NCI-H2081 (cell line): ENCODE results near the gene C1D.
"Not testable (repeated sequence)": the region's sequence is repeated elsewhere in the genome, so short reads cannot be mapped to it uniquely, and the experiment has no call there.

Experiments used
- DNase-seq, 2 experiments: peaks; one replicate each; lab custom pipeline; 2025; lab: John Stamatoyannopoulos, UW

C1D gene, protein sequence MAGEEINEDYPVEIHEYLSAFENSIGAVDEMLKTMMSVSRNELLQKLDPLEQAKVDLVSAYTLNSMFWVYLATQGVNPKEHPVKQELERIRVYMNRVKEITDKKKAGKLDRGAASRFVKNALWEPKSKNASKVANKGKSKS

DNA sequence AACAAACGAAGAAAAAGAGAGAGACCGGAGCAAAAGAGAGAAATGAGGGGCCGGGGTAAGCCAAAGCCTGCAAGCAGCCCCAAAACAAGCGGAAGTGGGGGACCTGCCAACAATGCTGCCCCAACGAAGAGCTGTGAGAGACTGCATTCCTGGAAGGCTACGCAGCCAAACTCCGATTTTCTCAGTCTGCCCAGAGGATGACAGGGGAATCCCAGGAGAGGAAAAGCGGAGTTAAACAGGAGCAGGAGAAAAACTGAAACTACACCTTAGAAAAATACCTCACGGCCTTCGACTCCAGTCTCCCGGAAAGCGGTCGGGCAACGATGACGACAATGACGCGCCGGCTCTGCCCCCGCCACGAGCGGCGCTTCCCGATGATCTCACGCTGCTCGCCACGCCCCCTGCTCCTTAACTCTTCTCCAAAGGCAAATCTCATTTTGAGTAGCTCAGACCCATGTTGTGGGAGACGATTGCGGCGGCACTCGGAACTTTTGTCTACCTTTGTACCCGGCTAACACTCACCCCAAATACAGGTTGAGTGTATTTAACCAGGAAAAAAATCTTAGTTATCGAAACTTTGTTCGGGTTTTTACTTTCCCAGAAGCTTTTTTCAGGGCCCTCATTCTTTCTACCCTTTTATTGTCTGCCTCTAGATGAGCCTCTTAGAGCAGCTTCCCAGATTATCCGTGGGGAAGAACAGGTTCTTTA, at the start of gene C1D:
Gene C1D, minus strand, starts transcription at position 325 of the 708 bp plus-strand sequence. CDS start 15,694 bp downstream, outside the sequence.
- peak; percentile 79 to 88 for DNase-seq

DNA sequence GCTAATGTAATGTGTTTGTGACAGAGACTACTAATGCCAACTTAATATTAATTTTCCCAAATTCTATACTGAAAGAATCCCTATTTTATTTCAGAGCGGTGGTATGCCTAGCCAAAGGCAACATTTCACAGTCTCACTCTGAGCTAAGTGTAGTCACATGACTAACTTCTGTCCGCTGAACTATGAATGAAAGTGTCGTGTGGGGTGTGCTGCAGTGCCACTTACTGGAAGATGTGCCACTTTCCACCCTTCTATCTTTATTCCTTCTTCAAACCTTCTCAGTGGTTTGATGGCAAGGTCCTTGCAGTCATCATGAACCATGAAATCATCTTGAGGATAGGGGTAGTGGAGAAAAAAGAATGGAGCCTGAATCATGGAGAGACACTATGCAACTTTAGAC, 47.3 kb upstream of the C1D start:
- DNase-seq = no peak

DNA sequence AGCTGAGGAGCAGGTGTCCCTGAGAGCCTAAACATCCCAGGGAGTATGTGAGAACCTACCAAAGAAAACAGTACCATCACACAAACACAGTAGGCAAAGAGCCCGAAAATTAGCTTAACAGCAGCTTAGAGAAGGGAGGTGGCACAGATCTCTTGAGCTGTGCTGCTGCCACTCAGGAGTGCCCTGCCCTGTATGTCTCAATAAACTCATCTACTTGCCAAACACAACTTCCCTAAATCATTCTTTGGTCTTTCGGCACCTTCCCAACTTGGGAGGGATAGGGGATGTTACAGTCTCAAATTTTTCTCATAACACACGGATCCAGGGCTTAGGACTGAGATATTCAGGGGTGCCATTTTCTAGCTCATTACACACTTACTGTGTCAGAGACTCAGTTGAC, 45.3 kb upstream of the C1D start:
- no peak for DNase-seq

DNA sequence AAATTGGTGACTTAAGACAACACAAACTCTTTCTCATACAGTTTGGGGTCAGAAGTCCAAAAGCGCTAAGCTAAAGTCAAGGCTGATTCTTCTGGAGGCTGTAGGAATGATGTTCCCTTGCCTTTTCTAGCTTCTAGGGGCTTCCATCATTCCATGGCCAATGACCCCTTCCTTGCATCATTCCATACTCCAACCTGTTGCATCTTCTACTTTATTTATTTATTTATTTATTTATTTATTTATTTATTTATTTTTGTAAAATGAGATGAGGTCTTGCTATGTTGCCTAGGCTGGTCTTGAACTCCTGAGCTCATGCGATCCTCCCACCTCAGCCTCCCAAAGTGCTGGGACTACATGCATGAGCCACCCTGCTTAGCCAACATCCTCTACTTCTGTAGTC, 44.7 kb upstream of the C1D start:
- DNase-seq = no peak

DNA sequence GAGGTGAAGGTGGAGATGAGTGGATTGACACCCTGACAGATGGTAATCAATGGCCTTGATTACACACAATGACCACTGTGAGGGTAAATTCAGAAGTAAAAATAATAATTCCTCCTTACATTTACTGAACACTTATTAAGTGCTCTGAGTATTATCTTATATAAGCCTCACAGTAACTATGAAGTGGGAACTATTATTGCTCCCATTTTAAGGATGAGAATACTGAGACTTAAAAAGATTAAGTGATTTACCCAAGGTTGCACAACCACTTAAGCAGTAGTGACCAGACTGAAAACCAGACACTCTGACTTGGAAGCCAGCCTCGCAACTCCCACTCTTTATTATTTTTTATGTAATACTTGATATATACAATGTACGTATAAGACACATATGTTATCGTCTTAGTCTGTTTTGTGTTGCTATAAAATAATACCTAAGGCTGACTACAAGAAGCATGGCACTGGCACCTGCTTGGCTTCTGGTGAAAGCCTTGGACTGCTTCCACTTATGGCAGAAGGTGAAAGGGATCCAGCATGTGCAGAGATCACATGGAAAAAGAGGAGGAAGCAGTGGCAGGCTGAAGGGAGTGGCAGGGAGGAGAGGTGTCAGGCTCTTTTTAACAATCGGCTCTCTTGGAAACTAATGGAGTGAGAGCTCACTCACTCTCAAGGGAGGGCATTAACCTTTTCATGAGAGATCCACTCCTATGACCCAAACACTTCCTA, 41.5 kb upstream of the C1D start:
- DNase-seq = no peak

DNA sequence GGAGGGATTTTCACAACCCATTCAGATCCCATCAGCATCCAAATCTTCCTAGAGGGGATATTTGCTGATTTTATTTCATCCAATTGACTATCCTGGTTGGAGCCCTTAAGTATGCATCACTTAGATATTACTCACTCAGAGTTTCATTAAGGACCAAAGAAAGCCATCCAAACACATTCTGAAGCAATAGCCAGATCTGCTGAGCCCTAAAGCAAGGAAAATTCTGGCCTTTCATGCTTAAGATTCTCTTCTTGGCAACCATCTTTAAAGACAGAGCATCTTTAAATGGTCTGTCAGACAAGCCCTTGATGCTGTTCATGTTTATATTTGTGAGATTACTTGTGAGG, 40.9 kb upstream of the C1D start:
- DNase-seq = no peak

DNA sequence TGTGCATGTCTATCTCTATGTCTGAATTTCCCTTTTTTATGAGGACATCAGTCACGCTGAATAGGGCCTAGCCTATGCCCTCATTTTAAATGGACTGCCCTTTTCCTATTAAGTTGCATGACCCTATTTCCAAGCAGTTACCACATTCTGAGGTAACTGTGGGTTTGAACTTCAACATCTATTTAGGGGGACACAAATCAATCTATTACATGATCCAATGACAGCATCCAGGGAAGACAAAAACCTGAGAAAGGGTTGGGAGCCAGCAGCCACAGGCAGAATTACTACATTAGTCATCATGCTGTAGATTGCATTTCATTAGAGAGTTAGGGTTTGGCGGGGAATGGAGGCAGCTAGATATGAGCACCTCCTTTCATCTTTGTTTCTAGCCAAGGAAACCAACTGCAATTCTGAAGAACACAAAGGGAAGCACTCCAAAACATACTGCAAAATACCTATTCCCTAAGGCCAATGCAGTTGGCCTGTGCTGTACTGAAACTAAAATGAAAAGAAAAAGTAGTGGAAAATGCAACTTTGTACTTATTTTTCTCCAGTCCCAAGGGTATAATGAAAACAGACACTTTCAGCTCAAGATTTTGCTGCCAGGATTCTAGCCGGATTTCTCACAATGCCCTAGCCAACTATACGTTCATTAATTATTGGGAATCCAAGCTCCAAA, 40.4 kb upstream of the C1D start:
- DNase-seq = no peak

DNA sequence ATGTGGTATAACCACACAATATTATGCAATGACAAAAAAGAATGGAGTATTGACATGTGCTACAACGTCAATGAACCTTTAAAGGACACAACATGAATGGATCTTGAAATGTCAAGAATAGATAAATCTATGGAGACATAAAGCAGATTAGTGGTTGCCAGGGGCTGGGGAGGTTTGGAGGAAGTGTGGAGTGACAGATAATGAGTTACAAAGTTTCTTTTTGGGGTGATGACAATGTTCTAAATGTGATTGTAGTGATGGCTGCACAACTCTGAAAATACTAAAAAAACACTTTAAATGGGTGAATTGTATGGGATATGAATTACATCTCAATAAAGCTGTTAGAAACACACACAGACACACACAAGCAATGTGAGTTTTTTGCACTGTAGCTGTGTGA, 37.4 kb upstream of the C1D start:
- no peak for DNase-seq

DNA sequence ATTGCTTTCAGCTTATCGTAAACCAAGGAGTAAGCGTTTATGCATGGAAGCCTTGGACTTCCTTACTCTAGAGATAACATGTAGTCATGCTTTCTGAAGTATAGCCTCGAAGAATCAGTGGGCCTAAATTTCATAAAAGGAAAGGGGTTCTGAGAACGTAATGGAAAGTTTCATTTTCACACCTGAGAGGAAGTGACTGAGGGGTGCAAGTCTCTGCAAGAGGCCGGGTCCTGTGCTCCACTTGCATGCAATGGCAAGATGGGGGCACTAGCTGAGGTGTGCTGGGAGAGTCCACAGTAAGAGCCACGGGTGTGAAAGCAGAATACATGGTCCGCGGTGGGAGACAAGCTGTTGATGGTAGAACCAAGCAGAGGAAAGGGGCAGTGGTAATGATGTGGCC, 36.5 kb upstream of the C1D start:
- DNase-seq = no peak

DNA sequence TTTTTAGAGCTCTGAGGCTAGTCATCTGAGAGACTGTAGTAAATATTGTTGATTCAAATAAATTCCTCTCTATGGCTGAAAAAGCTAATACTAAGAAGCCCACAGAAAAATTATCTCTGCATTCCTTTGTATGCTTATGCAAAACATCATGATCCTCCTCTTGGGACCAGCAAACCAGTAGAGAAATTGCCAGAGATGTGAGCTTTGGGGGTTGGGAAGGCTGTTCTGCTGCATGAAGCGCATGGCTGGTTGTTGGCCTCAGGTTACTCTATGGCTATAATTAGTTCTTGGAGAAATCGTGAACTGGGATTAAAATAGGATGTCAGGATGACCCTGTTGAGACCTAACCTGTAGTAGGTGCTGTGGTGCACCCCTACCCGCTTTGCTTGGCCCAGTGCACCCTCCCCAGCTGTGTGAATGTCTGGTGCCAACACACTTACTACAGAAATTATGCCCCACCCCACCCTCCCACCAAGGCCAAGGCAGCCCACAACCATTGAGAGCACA, 35.5 kb upstream of the C1D start:
- no peak for DNase-seq

DNA sequence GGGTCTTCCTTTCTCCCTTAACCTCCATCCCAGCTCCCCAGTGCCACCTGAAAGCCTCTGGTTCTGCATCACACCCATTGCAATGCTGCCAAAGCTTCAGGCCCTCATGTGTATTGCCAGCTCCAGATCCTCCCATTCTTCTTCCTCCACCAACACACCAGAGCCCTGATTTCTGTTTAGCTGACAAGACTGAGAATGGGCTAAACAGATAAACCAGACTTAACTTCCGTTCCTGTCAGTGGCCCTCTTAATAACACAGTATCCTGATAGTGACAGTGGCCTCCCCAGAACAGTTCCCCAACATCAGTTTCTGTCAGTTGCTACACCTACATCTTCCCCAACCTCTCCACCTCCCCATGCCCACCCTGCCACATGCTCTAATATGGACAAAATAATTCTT, 31.3 kb upstream of the C1D start:
- no peak for DNase-seq

DNA sequence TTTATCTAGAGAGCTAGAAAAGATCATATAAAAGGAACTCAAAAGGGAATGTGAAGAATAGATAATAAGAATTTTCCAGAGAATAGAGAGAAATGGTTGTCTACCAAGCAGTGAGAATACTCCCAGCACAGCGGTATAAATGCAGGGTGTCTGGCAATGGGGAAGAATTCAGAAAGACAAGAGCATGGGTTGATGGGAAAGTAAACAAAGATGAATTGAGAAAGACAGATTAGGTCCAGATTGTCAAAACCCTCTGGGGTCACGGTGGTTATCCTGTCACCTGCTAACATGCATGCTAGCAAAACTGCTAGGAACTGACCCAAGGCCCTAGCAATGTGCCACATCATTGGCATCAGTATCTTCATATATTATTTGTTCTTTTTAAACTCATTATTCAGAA, 30.8 kb upstream of the C1D start:
- DNase-seq = no peak

DNA sequence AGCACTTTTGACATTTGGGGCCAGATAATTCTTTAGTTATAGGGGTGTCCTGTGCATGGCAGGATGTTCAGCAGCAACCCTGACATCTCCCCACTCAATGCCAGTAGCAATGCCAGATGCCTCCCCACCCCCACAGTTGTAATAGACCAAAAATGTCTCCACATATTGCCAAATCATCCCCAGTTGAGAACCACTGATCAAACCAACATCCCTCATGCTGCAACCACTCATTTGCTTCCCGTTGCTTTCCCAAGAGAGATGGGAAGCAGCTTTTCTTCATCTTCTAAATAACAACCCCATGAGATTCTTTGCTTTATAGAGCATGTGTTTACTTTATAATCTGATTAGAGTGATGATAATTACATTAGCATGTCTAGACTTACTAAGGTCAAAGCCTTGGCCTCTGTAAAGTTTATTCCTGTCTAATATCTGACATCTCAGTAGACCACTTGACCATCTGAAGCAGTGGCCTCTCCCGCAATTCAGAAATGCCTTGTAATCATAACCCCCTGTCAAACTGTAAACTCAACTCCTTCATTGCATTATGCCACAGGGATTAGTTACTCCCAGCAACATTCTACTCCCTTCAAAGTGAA, 28.7 kb upstream of the C1D start:
- DNase-seq = no peak

DNA sequence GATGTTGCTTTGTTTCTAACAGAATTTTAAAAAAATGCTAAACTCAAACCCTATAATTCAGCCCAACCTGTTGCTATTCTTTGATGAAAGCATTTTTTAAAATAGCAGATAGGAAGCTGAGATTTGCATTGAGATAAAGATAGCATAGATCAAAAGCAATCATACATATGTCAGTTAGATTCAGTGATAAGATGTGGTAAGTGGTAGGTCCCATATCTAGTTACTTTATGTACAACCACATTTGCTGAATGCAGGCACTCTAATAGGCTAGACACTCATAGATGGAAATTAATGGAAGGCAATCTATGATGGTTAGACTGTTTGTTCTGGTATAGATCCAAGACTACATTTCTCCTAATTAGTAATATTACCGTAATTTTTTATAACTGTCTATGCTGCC, 27.2 kb upstream of the C1D start:
- DNase-seq = no peak

DNA sequence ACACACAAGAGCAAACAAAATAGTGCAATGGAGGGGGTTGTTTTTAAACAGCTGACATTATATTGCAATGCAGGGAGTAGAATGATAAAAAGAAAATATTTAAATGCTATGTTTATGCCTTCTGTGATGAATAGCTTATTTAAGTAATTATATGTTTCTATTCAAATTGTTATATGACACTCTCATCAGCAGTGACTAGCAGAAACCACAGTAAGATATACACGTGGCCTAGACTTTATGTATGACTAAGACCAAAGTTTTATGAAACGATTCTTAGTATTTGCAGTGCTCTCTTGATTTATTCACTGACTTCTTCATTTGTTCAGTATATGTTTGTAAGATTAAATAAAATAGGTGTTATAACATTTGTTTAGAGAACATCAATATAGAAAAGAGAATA, 26.1 kb upstream of the C1D start:
- no peak for DNase-seq

DNA sequence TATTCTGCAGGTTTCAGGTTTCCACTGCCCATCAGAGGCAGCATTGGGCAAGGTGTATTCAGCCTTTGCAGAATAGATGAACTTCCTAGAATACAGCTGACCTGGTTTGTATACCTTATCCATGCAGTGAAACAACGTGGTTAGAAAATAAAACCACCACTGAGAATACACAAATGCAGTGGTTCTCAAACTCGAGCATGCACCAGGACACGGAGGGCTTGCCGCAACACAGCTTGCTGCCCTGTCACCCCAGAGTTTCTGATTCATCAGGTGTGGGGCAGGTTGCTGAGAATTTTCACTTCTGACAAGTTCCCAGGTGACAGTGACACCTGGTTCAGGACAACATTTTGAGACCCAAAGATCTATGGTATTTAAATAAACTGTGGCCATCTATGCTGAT, 23.4 kb upstream of the C1D start:
- no peak for DNase-seq

DNA sequence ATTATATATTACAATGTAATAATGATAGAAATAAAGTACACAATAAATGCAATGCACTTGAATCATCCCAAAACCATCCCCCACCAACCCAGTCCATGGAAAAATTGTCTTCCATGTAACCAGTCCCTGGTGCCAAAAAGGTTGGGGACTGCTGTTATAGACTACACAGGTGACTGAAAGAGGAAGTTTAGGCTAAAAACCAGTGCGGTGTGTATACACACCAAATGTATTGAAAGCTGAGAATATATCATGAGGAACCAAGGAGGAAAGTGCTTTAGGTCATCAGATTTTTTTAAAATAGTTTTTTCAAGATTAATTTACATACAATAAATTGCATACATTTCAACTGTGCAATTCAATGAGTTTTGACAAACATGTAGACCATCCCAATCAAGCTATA, 20.5 kb upstream of the C1D start:
- DNase-seq = no peak

DNA sequence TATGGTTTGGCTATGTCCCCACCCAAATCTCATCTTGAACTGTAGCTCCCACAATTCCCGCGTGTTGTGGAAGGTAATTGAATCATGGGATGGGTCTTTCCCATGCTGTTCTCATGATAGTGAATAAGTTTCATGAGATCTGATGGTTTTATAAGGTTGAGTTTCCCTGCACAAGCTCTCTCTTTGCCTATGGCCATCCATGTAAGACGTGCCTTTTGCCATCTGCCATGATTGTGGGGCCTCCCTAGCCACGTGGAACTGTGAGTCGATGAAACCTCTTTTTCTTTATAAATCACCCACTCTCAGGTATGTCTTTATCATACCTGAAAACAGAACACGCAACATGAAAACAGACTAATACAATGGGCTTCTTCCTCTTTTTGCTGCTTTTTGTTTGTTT, 11.2 kb upstream of the C1D start:
- DNase-seq = no peak

DNA sequence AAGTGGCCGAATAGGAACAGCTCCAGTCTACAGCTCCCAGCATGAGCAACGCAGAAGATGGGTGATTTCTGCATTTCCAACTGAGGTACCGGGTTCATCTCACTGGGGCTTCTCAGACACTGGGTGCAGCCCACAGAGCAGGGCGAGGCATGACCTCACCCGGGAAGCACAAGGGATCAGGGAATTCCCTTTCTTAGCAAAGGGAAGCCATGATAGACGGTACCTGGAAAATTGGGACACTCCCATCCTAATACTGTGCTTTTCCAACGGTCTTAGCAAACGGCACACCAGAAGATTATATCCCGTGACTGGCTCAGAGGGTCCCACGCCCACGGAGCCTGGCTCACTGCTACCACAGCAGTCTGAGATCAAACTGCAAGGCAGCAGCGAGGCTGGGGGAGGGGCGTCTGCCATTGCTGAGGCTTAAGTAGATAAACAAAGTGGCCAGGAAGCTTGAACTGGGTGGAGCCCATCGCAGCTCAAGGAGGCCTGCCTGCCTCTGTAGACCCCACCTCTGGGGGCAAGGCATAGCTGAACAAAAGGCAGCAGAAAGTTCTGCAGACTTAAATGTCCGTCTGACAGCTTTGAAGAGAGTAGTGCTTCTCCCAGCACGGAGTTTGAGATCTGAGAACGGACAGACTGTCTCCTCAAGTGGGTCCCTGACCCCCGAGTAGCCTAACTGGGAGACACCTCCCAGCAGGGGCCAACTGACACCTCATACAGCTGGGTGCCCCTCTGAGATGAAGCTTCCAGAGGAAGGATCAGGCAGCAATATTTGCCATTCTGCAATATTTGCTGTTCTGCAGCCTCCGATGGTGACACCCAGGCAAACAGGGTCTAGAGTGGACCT, 1.2 kb upstream of the C1D start:
- not testable (repeated sequence) for DNase-seq

DNA sequence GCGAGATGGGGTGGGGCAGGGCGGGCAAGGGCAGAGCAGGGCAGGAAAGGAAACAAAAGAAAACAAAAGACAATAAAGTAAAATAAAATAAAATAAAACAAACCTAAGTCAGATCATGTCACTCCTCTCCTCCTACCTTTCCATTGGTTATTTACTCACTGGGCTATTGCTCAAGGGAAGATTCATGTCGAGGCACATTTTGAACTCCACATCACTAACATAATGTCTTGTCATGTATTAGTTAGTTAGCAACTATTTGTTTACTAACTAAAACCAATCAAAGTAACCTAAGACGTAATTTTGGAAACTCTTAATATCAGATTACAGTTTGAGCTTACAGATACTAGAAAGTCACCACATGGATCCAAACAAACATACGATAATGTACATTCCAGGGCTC, 2.2 kb downstream of the C1D start:
- DNase-seq = no peak

DNA sequence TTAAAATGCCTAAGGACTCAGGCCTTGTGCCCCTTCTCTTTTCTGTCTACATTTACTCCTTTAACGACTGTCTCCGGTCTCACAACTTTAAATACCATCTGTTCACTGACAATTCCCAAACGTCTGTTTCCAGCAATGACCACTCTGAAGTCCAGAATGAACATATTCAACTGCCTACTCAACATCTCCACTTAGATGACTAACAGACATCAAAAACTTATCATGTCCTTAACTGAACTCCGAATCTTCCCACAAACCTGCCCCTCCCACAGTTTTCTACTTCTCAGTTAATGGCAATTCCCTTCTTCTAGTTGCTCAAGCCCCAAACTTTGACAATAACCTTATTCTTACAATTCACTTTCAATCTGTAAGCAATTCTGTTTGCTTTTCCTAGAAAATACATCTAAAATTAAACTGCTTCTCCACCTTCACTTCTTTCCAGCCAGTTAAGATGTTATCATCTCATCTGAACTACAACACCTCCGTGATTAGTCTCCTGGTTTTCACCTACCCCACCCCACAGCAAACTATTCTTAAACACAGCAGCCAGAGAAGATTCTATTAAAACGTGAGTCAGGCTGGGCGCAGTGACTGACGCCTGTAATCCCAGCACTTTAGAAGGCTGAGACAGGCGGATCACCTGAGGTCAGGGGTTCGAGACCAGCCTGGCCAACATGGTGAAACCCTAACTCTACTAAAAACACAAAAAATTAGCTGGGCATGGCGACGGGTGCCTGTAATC, 2.8 kb downstream of the C1D start:
- DNase-seq = no peak
